HG03095 (cell line): ENCODE results near the gene CHSY3.

Experiments used
- ATAC-seq: cut with Tn5 transposase; IDR thresholded peaks from one replicate; pipeline ENCODE4 v1.9.1; 2021; ENCODE audit warnings: moderate library complexity; ENCODE audit not compliant: unreplicated experiment

CHSY3 gene

DNA sequence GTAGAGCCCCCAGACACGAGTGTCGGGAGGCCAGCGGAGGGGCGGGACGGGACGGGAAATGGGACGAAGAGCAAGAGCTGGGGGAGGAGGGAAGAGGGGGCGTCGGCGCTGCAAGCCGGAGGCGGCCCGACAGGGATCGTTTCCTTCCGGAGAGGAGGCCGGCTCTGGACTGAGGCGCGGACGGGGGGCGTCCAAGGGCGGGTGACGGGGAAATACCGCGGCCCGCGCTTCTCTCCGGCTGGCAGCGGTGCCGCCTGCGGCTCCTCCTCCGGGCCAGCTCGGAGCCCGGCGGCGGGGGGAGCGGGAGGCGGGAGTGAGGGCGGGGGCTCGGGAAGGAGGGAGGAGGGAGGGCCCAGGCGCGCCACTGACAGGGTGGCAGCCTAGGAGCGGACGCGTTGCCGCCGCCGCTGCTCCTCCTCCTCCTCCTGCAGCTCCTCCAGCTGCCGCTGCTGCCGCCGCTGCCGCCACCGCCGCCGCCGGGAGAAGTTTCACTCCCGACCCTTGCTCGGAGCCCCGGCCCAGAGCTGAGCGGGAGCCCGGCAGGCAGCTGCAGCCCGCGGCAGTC lies at the start of gene CHSY3:
Gene CHSY3, plus strand, starts transcription at position 364 of the 565 bp plus-strand sequence.
- ATAC-seq, result peak; percentile 61

DNA sequence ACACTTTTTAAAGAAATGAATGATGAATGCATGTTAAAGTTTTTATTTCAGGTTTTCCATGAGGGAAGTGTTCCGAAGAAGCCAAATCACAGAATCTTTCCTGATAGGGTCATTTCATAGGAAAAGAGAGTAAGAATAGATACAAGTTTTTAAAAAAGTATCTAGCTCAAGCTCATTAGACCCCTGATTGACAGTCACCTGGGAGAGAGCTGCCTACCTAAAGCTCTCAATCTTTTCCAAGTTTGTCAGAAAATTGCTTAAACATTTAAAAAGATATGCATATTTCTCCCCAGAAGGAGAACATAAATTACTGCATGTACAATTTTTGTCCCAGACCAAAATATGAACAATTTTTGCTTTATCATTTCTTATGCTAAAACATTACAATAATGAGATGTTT lies 47.9 kb upstream of the CHSY3 start:
- no peak for ATAC-seq

DNA sequence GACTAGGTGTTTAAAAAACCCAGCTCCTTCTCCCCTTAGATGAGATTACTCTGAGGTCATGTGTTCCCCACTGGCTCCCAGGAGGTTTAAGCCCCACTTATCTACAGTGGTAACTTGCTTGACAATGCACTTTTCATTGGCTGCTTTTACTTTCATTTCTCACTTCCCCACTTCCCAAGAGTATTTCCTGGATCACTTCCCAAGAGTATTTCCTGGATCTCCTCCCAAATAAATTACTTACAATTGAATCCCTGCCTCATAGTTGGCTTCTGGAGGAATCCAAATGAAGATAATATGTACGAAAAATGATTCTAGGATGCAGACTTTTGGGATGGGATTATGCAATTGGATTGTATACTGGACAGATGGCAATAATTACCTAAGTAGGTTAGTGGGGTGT lies 47.1 kb upstream of the CHSY3 start:
- no peak for ATAC-seq

DNA sequence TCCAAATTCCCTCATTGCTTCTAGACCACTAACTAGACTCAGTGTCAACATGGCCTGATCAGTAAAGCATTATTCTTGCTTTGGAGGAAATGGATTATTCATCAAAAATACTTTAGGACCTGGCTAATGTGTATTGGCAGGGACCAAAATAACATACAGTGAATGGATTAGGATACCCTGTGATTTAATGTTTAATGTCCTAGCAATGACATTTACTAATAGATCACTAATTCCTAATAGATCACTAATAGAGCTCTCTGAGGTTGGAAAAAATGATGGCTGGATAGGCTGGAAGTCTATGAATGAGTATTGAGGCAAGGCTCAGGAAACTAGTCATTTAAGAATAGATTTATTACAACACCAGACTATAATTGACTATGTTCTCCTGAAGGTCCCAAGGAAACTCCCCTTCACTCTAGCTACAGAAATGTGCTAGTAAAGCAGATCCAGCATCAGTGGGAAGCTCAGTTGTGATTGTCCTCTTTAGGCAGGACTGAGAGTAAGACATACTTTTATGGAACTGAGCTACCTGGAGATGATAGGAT lies 46.1 kb upstream of the CHSY3 start:
- ATAC-seq, result no peak

DNA sequence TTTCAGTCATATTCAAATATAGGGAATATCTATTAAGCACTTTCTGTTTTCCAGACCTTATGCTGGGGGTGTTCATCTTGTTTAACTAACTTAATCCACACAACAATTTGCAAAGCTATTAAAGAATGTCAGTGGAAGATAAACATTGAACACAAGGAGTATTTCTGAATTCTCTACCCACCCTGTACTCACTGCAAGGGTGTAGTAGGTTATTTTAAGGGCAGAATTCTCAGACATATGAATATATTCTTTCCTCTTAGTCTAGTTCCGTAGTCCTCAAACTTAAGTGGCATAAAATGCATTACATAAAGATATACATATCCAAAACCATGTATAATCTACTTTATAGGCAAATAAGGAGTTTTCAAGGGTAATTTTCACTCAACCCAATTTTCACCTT lies 19.9 kb upstream of the CHSY3 start:
- no peak for ATAC-seq

DNA sequence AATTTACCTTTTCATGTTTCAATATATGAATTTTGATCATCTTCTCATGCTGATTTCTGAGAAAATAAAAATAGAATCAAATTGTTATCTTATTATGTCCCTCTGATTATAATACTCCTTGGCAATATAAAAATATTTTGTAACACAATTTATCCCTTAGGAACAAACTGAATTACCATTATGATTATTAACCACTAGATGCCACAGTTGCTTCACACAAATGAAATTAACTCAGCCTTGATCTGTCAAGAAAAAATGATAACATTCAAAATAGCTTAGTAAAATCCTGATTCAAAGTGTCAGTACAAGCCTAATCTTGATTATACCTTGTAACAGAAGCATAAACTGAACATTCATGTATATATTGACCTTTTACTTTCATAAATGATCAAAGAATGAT lies 4.8 kb upstream of the CHSY3 start:
- ATAC-seq, result no peak

DNA sequence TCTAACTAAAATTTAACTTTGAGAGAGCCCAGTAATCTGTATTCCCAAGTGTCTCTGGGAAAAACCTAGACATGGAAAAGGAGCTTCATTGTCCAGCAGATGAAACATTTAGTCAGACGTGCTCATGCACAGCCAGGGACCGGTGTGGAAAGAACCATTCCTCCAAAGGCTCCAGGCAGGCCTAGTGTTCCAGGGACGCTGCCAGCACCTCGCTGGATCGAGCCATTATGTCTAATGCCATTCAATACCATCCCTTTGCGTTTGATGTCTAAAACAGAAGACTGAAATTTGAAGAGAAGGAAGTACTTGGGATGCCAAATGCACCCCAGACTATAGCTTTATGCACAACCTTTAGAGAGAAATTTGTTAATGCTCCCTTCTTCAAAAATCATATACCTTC lies 1.4 kb upstream of the CHSY3 start:
- no peak for ATAC-seq

DNA sequence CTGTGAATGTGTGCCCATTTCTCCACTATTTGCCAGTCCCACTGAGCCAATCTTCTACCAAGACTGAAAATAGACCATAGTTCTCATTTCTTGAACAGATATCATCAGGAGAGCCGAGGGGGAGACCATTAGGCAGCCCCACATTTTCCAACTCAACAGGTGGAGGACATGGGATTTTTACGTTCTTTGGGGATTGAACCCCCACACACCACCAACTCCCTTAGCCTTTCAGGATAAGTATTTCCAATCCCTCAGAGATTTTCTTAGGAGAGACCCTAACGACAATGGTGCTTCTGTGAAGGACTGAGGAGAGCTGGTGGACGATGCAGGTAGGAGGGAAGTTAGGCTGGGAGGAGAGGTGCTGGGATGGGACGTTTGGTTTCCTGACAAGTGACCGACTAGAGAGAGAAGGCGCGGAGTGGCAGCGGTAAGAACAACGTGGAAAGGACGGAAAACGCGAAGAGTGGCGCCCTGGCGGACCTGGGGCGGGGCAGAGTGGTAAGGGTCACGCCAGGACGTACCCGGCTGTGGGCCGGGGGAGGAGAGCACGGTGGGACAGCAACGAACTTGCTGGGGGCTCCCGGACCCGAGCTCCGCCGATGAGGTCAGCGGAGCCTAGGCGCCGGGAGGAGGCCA lies 681 bp upstream of the CHSY3 start:
- no peak for ATAC-seq

DNA sequence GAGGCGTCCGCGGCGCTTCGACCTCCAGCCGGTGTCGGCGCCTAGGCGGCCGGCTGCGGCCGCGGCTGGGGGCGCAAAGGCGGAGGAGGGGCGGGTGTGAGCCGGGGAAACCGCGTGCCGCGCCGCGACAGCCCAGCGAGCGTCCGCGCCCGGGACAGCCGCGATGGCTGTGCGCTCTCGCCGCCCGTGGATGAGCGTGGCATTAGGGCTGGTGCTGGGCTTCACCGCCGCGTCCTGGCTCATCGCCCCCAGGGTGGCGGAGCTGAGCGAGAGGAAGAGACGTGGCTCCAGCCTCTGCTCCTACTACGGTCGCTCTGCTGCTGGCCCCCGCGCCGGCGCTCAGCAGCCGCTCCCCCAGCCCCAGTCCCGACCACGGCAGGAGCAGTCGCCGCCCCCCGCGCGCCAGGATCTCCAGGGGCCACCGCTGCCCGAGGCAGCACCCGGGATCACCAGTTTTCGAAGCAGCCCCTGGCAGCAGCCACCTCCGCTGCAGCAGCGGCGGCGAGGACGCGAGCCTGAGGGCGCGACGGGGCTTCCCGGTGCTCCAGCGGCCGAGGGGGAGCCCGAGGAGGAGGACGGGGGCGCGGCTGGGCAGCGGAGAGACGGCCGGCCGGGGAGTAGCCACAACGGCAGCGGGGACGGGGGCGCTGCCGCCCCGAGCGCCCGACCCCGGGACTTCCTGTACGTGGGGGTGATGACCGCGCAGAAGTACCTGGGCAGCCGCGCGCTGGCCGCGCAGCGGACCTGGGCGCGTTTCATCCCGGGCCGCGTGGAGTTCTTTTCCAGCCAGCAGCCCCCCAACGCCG lies 605 bp downstream of the CHSY3 start:
- peak; percentile 40 for ATAC-seq

DNA sequence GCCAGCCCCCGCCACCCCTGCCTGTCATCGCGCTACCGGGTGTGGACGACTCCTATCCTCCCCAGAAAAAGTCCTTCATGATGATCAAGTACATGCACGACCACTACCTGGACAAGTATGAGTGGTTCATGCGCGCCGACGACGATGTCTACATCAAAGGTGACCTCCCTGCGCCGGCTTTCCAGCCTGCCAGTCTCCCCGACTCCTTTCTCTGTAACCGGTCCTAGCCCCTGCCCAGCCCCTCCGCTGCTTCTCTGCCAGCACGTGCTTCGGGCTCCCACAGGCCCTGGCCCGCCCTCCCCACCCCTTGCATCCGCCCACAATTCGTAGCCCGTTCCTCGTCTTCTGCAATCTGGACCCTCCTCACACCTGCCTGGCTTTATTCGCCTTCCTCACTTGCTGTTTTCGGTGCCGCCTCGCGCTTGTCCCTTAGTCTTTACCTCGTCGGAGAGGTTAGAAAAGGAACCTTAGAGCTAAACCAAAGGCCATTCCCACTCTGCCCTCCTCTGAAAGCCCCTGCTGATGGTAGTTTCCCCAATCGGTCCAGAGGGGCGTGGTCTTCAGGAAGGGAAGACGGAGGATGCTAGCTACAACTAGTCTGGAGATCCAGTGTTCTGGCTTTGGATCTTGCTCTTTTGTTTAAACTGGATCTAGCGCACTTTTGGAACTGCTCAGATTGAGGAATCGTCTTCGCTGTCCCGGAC lies 1.4 kb downstream of the CHSY3 start:
- ATAC-seq, result no peak

DNA sequence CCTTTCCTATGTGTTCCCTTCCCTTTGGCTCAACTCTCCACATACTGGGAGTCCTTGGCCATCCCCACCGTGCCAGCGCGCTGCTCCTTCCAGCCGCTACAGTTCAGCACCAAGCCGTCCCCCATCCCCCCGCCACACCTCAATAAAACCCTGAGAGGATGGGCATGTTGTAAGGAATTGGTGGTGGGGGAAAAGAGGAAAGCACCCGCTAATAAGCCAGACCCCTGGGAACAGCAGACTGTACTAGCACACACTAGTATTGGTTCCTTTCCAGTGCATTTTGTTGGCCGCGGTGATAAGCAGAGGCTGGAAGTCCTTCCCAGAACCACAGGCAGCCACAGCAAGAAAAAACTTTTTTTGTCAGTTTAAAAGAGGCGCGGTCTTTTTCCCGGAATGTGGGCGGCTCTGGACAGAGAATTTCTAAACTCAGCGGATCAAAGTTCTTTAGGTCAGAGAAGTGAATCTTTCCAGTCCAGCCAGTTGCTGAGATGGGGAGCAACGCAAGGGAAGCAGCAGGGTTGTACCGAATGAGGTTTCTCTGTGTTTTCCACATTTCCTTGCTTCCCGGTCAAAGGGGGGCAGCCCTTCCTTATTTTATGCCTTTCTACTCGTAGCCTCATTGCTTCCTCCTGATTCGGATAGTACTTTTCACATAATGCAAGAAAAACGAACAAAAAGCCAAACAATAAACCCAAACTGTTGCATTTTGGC lies 2.1 kb downstream of the CHSY3 start:
- ATAC-seq, result no peak

DNA sequence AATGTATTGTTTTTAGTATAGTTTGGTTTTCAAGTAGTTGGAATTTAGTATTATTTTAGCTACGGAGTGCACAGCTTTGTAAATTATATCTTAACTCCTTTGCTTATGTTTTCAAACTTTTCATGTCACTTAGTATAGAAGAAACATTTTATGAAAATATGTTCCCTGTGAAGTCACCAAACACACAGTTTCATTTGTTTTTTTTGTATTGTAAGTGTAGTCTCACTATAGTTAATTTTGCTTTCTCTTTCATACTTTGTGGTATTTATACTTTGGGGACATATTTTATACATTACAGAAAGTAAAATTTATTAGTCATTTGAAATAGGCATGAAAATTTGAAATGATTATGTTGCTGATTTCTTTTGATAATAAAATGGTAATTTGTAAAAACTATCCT lies 5.0 kb downstream of the CHSY3 start:
- no peak for ATAC-seq

DNA sequence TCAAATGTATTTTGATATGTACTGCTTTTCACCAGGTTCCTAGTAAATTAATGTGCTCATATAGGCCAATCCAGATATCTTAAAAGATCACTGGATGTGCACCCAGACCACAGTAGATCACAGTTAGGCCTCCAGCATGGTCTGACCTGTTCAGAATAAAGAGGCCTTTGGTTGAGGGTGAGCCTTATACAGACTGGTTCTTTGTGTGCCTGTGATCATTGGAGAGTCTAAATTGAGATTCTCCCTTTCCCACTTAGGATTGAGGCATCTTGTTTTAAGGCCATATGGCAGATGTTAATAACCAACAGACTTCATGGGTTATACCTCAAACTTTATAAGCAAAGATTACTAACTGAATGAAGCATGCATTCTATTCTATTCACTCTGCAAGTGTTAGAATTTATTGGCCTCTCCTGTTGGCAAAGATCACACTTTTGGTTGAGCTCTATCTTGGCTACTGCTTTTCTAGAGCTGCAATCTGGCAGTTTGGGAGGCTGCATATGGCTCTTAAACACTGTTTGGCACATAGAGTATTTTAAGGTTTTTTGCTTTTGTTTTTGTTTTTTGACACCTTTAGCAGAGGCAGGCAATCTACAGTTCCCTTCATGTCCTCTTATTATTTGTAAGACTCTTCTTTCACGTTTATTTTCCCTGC lies 8.5 kb downstream of the CHSY3 start:
- no peak for ATAC-seq

DNA sequence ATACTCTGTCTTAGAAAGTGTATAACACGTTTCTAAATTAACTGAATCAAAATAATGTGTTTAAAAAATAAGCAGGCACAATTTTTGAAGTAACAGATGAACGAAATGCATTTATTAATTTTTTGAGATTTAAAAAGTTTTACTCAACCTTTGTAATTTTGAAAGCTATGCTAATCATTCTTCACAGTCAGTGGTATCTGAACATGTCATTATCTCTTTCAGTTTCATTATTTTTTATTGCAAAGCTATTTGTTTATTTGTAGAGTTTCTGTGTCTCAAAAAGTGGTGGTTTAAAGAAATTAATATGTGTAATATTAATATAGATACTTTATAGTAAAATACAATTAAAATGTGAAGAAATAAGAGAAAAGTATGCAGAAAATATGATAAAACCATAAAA lies 11.2 kb downstream of the CHSY3 start:
- no peak for ATAC-seq

DNA sequence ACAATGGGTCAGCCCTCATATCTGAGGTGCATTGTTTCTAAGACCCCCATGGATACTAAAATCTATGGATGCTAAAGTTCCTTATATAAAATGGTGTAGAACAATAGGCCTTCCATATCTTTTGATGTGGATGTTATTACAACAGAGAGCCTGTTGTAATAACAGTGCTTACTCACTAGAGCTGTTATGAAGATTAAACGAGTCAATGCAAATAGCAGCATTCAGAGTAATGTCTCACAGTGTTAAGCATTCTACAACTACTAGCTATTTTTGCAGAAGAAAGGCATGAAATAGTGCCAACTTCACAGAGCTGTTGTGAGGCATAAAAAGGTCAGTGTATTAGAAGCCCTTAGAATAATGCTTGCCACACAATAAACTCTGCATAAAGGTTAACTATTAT lies 13.0 kb downstream of the CHSY3 start:
- ATAC-seq, result no peak

DNA sequence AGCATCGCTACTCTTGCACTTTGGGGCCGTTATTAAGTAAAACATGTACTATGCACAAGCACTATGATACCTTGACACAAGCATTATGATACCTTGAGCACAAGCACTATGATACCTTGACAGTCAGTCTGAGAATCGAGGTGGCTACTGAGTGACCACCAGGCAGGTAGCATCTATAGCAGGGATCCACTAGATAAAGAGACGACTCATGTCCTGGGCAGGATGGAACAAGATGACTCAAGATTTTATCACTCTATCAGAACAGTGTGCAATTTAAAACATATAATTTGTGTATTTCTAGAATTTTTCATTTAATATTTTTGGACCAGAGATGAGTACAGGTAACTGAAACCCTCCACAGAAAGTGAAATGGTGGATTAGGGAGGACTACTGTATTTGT lies 16.9 kb downstream of the CHSY3 start:
- no peak for ATAC-seq

DNA sequence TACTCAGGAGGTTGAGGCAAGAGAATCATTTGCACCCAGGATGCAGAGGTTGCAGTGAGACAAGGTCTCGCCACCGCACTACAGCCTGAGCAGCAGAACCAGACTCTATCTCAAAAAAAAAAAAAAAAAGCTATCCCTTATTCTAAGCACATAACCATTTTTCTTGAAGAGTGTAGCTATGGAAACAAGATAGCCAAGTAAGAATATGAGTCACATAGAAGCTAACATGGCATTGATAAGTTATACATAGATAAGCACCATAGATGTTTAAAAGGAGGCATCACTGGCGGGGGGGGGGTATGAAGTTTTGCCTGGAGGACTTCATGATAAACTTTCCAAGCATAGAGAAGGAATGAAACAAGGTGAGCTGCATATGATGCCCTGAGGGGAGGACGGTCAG lies 26.0 kb downstream of the CHSY3 start:
- ATAC-seq, result no peak

DNA sequence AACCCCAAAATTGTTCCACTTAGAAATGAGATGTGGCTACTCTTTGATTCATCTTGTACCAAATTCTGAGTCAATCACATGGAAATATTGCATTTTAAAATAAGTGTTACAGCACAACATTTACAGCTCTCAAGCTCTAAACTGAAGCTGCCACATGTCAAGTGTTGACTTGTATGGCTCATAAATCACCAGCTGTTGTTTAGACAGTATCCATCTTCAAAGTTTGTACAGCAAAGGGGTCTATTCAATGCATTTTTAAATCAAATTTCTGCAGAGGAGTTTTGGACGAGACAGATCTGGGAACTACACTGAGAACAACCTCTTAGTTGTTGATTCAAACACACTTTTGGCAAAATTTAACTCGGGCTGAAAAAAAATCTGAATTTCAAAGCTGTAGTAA lies 31.4 kb downstream of the CHSY3 start:
- ATAC-seq, result no peak

DNA sequence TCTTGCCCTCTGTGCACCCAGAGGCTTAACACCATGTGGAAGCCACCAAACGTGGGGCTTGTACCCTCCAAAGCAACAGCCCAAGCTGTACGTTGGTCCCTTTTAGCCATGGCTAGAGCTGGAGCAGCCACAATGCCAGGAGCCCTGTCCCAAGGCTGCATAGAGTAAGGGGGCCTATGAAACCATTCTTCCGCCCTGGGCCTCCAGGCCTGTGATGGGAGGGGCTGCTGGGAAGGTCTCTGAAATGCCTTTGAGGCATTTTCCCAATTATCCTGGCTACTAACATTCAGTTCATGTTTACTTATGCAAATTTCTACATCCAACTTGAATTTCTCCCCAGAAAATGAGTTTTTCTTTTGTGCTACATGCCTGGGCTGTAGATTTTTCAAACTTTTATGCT lies 33.8 kb downstream of the CHSY3 start:
- ATAC-seq, result no peak

DNA sequence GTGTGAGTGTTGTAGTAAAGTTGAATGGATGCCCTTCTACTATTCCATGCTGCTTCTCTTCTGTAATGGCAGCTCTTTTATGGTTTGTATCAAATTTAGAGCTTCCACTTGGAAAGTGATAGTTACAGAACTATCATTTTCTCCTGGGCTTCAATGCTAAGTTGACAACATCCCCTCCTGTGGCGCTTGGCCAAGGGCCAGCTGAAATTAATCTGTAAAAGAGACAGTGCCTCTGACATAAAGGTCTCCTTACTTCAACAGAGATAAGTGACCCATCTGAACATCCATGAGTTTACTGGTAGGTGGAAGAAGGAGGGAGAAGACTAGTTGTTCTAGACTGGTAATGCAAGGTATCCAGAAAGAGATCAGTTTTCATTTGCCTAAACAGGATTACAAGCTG lies 39.7 kb downstream of the CHSY3 start:
- ATAC-seq, result no peak
